Measurements from ENCODE around the gene ANKS1B.

ANKS1B gene

GRCh38 chr12:98901189-98901588 is 1083.5 kb downstream of the ANKS1B start:
- DNase-seq, result no peak

DNA sequence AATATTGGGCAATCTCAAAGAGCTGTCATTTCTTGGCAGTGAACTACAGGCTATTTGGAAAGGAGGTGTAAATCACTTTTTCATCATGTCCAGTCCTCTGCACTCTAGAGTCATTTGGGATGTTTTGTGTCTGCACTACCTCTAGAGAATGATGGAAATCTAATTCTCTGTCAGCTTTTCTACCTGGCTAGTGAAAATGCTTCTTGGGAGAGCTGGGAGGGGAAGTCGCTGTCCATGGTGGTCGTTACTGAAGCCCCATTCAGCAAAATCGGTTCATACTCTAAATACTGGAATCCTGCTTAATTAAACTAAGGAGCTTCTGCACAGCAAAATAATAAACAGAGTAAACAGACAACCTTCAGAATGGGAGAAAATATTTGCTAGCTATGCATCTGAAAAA is 1087.8 kb downstream of the ANKS1B start:
- DNase-seq, result no peak

DNA sequence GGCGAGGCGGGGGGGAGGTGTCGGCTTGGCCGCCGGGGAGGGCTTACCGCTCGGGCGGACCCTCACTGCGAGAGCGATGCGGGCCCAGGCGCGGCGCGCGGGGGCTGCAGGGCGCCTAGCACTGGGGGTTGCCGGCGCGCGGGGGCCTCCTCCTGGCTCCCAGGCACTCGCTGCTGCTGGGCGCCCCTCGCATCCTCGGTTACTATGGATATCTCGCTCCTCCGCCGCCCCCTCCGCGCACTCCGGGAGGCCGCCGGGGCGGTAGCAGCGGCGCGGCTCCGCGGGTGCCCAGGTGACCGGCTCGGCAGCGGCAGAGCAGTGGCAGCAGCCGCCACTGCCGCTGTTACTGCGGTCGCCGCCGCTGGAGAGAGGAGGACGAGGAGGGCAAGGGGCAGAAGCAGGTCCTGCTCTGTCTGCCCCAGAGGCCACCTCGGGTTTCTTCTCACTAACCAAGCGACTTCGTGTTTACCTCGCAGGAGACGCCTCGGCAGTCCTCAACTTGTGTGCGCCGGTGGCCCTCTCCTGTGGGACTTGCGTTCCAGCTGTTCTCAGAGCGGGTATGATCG is 1089.6 kb downstream of the ANKS1B start:
- no peak for DNase-seq

DNA sequence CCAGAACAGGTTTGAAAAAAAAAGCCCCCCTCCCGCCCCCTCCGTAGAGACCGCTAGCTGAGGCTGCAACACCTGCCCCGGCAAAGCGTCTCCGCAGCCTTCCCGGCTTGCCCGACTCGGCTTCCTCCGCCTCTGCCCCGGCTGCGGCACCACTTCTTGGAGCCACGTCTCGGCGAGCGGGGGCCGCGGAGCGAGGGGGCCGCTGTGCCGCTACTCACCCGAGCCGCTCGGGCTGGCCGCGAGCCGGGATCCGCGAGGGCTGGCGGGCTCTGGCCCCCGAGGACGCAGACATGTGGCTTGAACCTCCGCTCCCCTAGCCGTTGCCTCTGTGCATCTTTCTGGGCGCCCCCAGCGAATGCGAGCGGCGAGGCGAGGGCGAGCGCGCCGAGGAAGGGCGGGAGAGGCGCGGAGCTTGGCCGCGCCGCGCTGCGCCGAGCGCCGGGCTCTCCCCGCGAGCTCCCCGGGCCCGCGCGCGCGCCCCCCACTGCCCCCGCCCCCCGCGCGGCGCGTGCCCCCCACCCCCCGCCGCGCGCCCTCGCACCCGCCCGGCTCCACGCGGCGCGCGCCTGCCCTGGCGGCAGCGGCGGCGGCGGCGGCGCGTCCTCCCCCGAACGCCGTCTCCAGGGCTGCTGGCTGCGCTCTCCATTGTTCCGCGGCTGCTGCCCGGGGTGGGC is 1090.2 kb downstream of the ANKS1B start:
- DNase-seq, result no peak

- DNase-seq, result no peak
Measured at GRCh38 chr12:98893675-98894411, 1090.9 kb downstream of the ANKS1B start.

DNA sequence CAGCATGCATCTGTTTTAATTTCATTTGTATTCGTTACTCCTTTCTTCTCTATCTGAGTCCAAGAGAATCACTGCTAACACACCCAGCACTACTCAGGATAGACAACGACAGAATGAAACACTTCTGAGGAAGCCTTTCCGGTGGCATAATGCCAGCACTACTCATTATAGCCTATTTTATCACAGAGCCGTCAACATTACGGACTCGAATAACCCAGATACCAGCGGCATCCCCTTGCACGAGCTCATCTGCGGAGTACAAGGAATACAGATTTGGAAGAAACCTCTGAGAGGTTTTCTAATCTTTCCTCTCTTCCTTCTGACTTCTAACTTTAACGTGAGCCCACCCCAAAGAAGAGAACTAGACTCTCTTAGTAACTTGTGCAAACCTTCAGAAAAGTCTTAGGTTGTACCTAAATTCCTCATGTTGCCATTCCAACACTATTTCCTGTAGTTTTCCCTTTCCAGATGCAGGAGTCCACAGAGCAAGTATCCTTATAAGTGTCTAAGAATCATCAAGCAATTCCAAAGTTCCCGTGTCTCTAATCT is 1091.5 kb downstream of the ANKS1B start:
- no peak for DNase-seq

DNA sequence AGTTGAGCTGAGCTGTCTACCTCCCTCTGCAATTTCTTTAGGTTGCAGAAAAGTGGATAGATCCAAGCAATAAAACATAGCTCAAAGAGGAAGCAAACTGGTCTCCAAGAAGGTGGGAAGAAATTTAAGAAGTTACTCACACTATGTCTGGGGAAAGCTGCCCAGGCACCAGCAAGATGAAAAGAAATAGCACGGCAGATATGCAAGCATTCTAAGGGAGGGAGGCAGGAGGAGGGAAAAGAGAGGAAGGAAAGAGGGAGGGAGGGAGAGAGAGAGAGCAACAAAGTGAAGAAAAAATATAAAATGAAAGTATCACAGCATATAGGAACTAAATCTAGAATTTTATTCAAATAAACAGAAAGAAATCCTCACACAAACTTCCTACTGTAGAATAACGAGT is 1099.0 kb downstream of the ANKS1B start:
- no peak for DNase-seq

DNA sequence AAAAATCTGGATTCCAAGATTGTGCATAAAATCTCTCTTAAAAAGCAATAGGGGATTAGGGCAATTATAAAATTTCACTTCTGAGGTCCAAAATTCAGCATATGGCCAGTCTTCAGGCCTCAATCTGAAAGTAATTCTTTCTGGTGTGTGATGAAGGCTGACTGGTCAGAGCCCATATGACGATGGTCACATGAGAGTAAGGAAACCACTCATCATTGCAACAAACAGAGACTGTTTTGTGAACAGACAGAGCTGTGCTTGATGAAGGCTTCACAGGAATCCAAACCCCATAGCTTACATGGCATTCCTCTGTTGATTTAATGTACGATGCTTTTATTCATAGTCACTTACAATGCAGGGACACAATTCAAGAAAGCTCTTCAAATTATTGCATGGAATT is 1101.5 kb downstream of the ANKS1B start:
- DNase-seq, result no peak

- no peak for DNase-seq
Measured at GRCh38 chr12:98882526-98882925, 1102.2 kb downstream of the ANKS1B start.

GRCh38 chr12:98873776-98874175 is 1111.0 kb downstream of the ANKS1B start:
- no peak for DNase-seq

GRCh38 chr12:98870504-98870903 is 1114.2 kb downstream of the ANKS1B start:
- DNase-seq, result peak; percentile 33 to 49

DNA sequence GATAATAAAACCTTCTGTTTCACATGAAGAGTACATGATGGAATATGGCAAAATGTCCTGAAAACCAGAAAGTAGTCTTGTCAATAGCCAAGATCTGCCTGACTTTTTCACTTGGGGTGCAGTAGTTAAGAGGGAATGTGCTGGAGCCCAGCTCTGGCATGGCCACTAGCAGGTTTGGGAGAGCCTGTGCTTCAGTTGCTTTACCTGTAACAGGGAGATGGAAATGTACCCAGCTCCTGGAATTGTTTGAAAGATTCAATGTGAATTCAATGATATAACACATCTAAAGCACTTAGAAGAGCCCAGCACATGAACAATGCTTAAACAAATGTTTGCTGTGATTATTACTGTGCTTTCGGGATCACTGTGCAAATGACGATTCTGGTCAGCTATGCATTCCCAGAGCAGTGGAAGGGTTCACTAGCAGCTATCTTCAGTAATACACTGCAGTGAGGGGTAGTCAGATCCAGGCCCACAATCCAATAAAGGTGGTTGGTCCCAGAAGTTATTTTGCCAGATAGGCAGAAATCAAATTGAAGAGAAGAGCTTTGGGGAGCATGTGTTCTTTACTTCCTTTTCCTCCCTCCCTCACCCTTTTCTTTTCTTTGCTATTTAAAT is 1114.7 kb downstream of the ANKS1B start:
- DNase-seq, result no peak

DNA sequence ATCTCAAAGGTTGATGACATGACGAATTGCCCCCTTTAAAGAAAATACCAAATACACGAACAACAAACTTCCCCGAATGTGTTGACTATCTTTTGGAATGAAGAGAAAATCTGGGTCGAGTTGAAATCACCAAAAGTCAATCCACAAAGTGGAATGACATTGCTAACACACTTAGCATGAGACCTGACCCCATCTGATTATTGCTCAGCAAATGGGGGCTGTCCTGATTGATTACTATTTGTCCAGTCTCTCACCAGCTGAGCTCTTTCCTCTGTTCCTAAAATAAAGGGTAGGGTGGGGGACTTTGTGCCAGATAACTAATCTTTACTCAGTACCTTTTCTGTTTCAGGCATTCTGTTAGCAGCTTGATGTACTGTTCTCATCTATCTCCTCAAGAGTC is 1116.2 kb downstream of the ANKS1B start:
- DNase-seq, result no peak

DNA sequence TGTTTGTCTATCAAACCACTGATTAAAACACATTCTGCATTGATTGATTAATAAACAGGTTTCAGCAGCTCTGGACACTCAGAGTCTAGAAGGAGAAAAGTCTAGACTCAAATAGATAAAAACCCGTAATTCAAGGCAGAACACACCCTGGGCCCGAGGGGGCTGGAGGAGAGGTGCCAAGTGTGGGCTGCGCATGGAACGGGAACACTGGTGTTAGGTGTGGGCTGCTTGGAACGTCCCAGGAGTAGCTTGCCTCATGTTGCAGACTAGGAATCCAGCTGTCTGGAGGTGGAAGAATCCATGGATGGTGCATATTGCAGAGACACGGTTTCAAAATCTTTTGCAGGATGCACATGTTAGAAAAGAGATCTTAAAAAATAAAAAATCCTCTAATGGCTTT is 1116.7 kb downstream of the ANKS1B start:
- DNase-seq, result no peak

DNA sequence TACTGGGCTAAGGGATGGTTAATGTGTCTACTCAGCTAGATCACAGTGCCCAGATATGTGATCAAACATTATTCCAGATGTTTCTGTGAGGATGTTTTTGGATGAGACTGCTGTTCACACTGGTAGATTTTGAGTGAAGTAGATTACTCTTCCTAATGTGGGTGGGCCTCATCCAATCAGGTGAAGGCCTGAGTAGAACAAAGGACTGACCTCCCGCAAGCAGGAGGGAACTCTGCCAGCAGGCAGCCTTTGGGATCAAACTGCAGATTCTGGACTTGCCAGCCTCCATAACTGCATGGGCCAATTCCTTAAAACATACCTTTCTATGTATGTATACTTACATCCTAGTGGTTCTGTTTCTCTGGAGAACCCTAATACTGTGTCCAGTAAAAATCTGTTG is 1120.4 kb downstream of the ANKS1B start:
- no peak for DNase-seq

GRCh38 chr12:98863167-98863566 is 1121.6 kb downstream of the ANKS1B start:
- no peak for DNase-seq

DNA sequence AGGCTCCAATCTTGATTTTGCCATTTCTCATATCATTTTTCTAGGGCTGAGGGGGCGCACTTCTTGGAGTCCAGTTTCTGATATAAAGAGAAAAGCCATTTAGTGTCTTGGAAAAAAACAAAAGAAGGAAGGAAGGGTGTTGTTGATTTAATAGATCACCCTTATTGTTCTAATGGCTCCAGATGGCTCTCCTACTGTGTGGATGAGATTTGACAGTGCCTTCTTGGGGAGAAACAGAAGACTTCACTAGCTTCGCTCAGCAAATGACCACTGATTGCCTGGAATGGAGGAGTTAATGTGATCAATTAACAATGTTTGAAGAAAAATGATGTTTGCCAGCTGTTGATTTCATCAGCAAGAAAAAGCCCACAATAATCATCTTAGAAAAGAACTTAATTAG is 1123.5 kb downstream of the ANKS1B start:
- DNase-seq, result no peak

DNA sequence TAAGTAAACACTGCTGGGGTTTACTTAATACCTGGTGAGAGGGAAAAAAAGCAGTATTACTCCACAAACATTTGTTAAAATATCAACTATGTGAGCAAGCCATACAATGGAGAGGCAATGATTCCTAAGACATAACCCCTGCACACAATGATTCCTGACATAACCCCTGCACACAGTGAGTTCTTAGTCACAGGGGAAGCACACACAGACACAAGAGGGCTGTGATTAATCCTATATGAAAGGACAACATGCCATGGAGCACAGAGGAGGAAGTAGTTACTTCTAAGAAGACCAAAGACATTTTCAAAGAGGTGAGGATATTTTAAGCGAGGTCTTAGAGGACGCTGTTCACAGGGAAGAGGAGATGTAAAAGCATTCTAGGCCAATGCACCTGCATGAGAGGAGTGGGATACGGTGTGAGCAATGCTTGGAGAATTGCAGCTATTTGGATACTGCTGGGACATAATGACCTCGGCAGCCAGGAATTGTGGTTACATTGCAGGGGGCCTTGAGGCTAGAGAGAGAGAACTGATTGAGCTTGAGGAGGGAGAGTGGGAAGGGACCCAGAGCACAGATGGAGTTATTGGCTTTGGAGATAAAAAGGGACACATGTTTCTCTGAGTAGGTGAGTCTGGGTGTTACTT is 1127.7 kb downstream of the ANKS1B start:
- DNase-seq, result no peak

DNA sequence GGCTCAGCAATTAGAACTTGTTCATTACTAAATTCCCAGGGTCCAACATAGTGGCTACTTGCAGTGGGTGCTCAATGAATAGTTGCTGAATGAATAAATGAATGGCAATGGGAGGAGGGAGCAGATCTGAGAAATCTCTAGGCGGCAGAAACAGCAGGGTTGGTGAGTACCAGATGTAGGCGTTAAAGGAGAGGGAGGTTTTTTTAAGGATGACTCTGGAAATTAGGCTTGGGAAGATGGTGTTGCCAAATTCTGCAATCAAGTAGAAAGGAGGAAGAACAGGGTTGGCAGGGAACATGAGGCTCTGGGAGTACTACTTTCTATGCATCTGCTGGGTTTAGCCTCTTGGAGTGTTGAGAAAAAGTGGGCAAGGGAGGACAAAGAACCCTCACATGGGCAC is 1132.6 kb downstream of the ANKS1B start:
- DNase-seq, result no peak

DNA sequence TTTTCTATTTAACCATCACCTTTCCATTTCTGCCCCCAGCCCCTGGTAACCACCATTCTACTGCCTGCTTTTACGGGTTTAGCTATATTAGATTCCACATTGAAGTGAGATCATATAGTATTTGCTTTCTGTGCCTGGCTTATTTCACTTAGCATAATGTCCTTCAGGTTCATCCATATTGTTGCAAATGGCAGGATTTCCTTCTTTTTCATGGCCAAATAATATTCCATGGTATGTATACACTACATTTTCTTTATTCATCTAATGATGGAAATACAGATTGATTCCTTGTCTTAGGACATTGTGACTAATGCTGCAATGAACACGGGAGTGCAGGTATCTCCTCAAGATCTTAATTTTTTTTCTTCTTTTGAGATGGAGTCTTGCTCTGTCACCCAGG is 1137.5 kb downstream of the ANKS1B start:
- DNase-seq, result no peak

DNA sequence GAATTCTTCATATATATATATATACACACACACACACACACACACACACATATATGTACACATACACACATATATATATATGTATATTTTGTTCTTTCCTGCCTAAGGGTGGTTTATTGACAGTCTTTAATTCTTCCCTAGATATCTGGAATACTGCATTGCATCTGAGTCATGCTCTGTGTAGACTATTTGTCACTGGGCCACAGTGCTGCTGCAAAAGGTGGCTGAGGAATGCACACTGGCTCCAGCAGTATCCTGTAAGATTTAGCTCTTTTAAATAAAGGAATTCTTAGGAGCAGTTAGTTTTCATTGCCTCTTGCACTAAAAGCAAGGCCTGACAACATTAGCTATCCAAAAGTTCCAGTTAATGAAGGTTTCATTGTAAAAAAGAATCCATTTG is 1138.8 kb downstream of the ANKS1B start:
- DNase-seq, result no peak

DNA sequence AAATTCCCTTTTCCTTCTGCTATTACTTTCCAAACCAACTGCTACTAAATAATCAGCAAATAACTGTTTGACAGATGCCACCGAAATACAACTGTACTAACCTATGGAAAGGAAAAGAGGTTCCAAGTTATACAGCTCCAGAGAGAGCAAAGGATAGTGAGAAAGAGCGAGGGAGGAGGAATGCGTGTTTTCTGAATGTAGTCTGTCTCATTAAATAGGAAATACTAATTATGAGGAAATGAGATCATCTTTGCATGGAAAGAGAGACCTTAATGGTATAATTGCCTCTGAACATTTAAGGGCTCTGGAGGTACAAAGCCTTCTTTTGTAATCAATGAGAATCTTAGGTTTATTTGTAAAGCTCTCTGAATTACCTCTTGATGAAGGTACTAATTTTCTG is 1144.4 kb downstream of the ANKS1B start:
- no peak for DNase-seq

GRCh38 chr12:98838231-98838647 is 1146.5 kb downstream of the ANKS1B start:
- DNase-seq, result no peak

Data from SHP77 (cell line).